ENCODE measurements around the gene VPS41. TPM values are rescaled to one million over a fixed set of nuclear protein-coding genes. Genes with fewer than 3 reads are reported as not detected.

The VPS41 gene
- total RNA-seq, 1 donor from 2014 or later = 37.4 TPM

- no peak for ATAC-seq (ENCODE audit: poor library complexity)
- intact Hi-C loops (cut with DNase I) = no loop called here
Observed at GRCh38 chr7:38916396-38916795, 7.4 kb upstream of the VPS41 start.

DNA sequence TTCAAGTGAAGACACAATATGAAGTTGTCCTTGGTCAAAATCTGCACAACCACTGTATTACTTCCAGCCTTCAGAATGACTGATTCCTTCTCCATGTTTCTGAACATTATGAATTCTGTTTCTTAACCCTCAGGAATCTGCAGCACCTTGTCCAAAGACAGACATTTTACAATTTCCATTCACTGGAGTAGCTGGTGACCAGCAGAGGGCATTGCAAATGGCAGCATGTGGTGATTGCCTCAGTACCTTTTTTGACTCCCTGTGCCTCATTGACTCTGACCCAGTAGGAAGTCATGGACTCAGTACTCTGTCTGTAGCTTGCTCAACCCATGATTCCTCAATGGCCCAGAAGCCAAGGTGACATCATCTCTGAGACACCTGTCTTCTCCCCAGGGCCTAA is 879 bp upstream of the VPS41 start:
- DNase-seq = no peak
- intact Hi-C loops (cut with DNase I) = no loop called here
- ATAC-seq (ENCODE audit: poor library complexity) = no peak

More at GRCh38 chr7:38916396-38916795, 7.4 kb upstream of the VPS41 start:
- DNase-seq = no peak

- ATAC-seq (ENCODE audit: poor library complexity) (no peak), DNase-seq (no peak)
- intact Hi-C loops (cut with DNase I) = no loop called here
Observed at GRCh38 chr7:38907766-38908165, 1.2 kb downstream of the VPS41 start.

GRCh38 chr7:38907066-38907465 is 1.9 kb downstream of the VPS41 start:
- ATAC-seq (ENCODE audit: poor library complexity) (no peak), DNase-seq (no peak)
- intact Hi-C loops (cut with DNase I) = no loop called here

GRCh38 chr7:38905056-38905759 is 3.8 kb downstream of the VPS41 start:
- intact Hi-C loops (cut with DNase I) = no loop called here
- DNase-seq = no peak
- no peak for ATAC-seq (ENCODE audit: poor library complexity)

- ATAC-seq (ENCODE audit: poor library complexity) = no peak
- intact Hi-C loops (cut with DNase I) = no loop called here
- no peak for DNase-seq
Observed at GRCh38 chr7:38903057-38903456, 5.9 kb downstream of the VPS41 start.

DNA sequence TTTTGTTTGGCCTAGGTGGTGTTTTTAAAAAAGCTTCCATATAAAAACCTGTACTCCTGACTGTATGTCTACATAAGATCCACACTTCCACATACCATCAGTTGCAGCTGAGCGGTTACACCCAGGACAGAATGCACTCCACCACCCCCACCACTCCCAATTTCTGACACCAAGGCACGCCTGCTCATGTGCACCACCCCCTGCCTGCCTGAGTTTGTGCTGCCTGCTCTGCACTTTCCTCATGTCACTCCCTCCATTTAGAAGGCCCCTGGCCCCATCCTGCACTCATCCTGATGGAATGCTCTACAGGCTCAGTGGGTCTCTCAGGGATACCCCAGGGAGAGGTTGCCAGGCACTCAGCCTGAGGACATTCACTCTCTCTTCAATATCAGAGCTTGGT is 6.5 kb downstream of the VPS41 start:
- DNase-seq (no peak), ATAC-seq (ENCODE audit: poor library complexity) (no peak)
- intact Hi-C loops (cut with DNase I) = no loop called here

DNA sequence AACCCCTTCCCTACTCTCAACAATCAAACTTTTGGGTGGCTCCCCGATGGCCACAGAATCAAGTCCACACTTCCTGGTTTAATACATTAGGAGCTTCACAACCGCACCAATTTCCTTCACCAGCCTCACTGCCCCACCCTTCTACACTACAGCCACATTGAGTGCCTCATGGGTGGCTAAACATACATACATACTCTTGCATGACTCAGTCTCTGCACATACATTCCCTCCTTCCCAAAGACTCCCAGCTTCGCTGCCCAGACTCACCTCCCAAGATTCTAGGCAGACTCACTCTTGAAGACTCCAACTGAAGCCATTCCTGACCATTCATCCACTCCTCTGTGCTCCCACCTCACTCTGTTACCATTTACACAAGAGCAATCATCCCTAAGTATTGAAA is 15.9 kb downstream of the VPS41 start:
- ATAC-seq (ENCODE audit: poor library complexity) (no peak), DNase-seq (no peak)
- intact Hi-C loops (cut with DNase I) = no loop called here

GRCh38 chr7:38890597-38890996 is 18.4 kb downstream of the VPS41 start:
- intact Hi-C loops (cut with DNase I) = no loop called here
- DNase-seq (no peak), ATAC-seq (ENCODE audit: poor library complexity) (no peak)

DNA sequence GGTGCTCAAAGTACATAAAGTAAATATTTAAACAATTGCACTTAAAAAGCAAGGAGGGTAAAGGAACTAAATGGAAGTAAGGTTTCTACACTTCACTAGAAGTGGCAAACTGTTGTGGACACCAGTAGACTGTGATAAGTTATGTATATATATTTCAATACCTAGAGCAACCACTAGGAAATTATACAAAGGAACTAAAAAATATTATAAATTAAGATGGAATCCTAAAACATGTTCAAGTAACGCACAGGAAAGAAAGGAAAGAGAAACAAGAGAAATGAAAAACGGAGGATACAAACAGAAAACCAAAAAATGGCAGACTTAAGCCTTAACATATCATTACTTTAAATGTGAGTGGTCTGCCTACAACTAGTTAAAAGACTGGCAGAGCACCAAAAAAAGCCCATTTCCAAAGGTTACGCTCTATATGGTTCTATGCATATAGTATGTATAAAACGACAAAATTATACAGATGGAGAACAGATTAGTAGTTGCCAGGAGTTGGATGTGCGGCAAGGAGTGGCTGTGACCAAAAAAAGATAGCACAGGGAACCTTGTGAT is 19.0 kb downstream of the VPS41 start:
- DNase-seq = no peak
- ATAC-seq (ENCODE audit: poor library complexity) = no peak
- intact Hi-C loops (cut with DNase I) = no loop called here

GRCh38 chr7:38889079-38889478 is 19.9 kb downstream of the VPS41 start:
- ATAC-seq (ENCODE audit: poor library complexity) = no peak

GRCh38 chr7:38886265-38886664 is 22.7 kb downstream of the VPS41 start:
- intact Hi-C loops (cut with DNase I) = no loop called here
- ATAC-seq (ENCODE audit: poor library complexity) (no peak), DNase-seq (no peak)

More at GRCh38 chr7:38889079-38889478, 19.9 kb downstream of the VPS41 start:
- intact Hi-C loops (cut with DNase I) = no loop called here
- DNase-seq = no peak

DNA sequence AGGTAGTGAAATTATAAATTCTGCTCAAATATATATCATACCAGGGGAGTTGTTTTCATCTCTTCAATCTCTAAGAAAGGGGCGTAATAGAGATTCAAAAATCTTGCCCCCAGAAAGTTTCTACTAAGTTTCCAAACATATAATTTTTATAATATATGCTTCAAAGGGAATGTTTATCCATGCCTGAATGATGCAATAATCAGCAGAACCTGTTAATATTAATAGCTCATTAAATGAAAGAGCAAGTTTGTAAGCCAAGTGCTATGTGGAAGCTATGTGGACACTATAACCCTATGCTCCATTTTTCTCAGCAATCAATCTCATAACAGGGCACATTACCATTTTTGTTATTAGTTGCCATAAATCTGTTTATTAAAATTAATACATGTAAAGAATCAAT is 25.3 kb downstream of the VPS41 start:
- intact Hi-C loops (cut with DNase I) = no loop called here
- no peak for DNase-seq

GRCh38 chr7:38881947-38882684 is 26.9 kb downstream of the VPS41 start:
- intact Hi-C loops (cut with DNase I) = no loop called here
- ATAC-seq (ENCODE audit: poor library complexity) (no peak), DNase-seq (no peak)

More for the DNA sequence above, 25.3 kb downstream of the VPS41 start:
- ATAC-seq (ENCODE audit: poor library complexity) = no peak

DNA sequence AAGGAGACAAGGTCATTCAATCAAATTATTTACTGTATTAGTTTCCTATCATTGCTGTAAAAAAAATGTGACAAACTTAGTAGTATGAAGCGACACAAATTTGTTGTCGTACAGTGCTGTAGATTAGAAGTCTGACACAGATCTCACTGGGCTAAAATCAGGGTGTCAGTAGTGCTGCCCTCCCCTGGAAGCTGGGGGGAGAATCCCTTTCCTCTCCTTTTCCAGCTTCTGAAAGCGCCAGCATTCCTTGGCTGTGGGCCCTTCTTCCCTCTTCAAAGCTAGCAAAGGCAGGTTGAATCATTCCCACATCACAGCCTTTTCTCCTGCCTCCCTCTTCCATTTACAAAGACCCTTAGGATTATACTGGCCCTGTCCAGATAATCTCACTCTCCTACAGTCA is 28.0 kb downstream of the VPS41 start:
- intact Hi-C loops (cut with DNase I) = no loop called here
- no peak for DNase-seq

GRCh38 chr7:38880454-38880853 is 28.5 kb downstream of the VPS41 start:
- intact Hi-C loops (cut with DNase I) = no loop called here
- DNase-seq (no peak), ATAC-seq (ENCODE audit: poor library complexity) (no peak)

More for the DNA sequence above, 28.0 kb downstream of the VPS41 start:
- no peak for ATAC-seq (ENCODE audit: poor library complexity)

- DNase-seq (no peak), ATAC-seq (ENCODE audit: poor library complexity) (no peak)
- intact Hi-C loops (cut with DNase I) = no loop called here
Observed at GRCh38 chr7:38880035-38880434, 29.0 kb downstream of the VPS41 start.

GRCh38 chr7:38878694-38879457 is 30.1 kb downstream of the VPS41 start:
- intact Hi-C loops (cut with DNase I) = no loop called here
- DNase-seq (no peak), ATAC-seq (ENCODE audit: poor library complexity) (no peak)

GRCh38 chr7:38873433-38873832 is 35.6 kb downstream of the VPS41 start:
- DNase-seq (no peak), ATAC-seq (ENCODE audit: poor library complexity) (no peak)
- intact Hi-C loops (cut with DNase I) = no loop called here

All from Right ventricle myocardium superior (tissue), 1 donor.